ENCODE measurements around the gene ARHGEF4. TPM values are rescaled to one million over a fixed set of nuclear protein-coding genes. Genes with fewer than 3 reads are reported as not detected.

Gene ARHGEF4
- total RNA-seq, 1 donor from 2014 or later = 11.1 TPM

DNA sequence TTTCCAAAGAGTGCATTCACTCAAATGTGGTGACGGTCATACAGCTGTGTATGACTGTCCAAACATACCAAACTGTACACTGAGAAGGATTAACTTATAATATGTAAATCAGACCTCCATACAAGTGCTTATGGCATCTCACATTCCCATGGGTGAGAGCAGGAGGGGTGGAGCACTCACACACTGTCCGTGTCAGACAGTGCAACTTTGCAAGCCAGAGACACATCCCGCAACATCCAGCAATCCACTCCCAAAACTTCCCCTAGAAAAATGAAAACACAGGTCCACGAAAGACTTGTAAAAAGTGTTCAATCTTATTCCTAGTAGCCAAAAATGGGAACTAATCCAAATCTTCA, 220.2 kb downstream of the ARHGEF4 start:
- no peak for ATAC-seq
- Histone ChIP-seq H3K27me3 (no peaks in the 10 kb centered on the region), H3K4me1 (no peaks in the 10 kb centered on the region), H3K9me3 (no peaks in the 10 kb centered on the region), H3K36me3 (peaks cover 71% of the 10 kb centered on the region), H3K27ac (no peak overlapping the region), H3K4me3 (no peak overlapping the region)
- no peak for DNase-seq
- TF ChIP-seq, protein P1, sequence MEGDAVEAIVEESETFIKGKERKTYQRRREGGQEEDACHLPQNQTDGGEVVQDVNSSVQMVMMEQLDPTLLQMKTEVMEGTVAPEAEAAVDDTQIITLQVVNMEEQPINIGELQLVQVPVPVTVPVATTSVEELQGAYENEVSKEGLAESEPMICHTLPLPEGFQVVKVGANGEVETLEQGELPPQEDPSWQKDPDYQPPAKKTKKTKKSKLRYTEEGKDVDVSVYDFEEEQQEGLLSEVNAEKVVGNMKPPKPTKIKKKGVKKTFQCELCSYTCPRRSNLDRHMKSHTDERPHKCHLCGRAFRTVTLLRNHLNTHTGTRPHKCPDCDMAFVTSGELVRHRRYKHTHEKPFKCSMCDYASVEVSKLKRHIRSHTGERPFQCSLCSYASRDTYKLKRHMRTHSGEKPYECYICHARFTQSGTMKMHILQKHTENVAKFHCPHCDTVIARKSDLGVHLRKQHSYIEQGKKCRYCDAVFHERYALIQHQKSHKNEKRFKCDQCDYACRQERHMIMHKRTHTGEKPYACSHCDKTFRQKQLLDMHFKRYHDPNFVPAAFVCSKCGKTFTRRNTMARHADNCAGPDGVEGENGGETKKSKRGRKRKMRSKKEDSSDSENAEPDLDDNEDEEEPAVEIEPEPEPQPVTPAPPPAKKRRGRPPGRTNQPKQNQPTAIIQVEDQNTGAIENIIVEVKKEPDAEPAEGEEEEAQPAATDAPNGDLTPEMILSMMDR (IDR thresholded peaks at IDR 0.05) = no peak
- intact Hi-C loops (cut with DNase I) = no loop called here

DNA sequence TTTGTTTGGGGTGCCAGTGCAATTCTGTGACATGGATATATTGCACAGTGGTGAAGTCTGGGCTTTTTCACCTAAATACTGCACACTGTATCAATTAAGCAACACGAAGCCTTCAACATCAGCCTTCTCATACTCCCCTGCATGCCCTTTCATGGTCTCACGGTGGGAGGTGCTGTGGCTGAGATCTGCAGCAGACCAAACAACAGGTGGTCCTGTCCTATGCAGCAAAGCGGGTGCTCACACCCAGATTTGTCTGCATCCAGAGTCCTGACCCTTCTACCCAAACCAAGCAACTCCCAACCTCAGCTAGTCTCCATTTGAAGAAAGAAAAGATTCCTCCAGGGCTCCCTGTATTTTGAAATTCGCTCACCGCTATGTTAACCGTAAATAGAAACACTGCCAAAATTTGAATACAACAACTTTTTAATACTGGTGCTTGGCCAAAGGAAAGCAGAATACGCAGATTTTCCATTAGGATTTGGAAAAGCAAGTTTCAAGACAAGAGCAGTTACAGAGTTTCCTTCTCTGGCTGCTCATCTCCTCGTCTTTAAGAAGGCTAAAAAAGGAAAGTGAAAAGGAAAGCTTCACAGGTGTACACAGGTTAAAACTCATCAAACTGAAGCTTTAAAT, 221.6 kb downstream of the ARHGEF4 start:
- Histone ChIP-seq H3K9me3 (no peaks in the 10 kb centered on the region), H3K4me1 (no peaks in the 10 kb centered on the region), H3K36me3 (peaks cover 62% of the 10 kb centered on the region), H3K27me3 (no peaks in the 10 kb centered on the region), H3K27ac (no peak overlapping the region), H3K4me3 (no peak overlapping the region)
- intact Hi-C loops (cut with DNase I) = no loop called here
- TF ChIP-seq, protein P1 (IDR thresholded peaks at IDR 0.05) = no peak
- ATAC-seq (no peak), DNase-seq (no peak)

DNA sequence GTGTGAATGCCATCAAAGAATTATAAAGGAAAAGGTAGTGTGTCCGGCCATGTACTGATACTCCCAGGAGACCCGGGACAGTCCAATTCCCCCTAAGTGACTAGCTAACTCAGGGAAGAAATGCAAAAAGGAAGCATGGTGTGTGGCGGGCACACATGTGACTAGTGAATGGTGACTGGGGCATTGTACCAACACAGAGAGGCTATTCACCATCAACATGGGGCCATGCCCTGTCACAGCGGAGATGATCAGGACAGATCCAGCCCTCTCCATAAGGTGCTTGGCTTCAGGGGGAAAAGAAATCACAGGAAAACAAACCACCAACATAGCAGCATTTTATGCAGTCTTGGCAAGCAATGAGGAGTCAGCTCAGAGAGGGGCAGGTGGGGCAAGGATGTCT, 222.2 kb downstream of the ARHGEF4 start:
- intact Hi-C loops (cut with DNase I) = no loop called here
- H3K9me3 ChIP-seq = no peaks in the 10 kb centered on the region
- no peak for ATAC-seq
- H3K27me3 ChIP-seq = no peaks in the 10 kb centered on the region
- no peak overlapping the region for H3K4me3 ChIP-seq
- no peaks in the 10 kb centered on the region for H3K4me1 ChIP-seq
- no peak overlapping the region for H3K27ac ChIP-seq
- H3K36me3 ChIP-seq = peaks cover 56% of the 10 kb centered on the region
- DNase-seq = no peak
- TF ChIP-seq, protein P1 (IDR thresholded peaks at IDR 0.05) = no peak

DNA sequence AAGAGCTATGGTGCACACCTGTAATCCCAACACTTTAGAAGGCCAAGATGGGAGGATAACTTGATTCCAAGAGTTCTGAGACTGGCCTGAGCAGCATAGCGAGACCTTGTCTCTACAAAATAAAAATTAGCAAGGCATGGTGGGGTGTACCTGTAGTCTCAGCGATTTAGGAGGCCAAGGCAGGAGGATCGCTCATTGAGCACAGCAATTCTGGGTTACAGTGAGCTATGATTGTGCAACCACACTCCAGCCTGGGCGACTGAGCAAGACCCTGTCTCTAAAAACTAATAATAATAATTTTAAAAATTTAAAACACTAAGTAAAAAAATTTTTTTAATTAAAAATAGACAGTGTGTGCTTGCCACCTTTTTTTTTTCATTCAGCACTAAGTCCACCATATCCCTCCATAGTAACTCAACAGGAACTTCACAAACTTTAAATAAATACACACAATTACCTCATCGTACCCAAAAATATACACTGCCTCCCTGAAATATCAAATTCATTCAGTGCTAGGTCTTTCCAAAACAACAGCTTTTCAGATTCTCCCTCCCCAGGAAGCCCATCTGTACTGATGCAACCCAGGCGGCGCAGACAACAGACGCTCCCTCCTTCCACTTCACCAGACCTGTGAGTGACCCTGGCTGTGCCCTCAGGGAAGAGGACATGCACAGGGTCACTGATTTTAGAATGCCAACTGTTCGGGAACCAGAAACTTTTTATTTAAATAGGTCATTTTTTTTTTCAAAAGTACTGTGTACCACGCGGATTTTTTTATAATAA, 227.0 kb downstream of the ARHGEF4 start:
- no peak for ATAC-seq

DNA sequence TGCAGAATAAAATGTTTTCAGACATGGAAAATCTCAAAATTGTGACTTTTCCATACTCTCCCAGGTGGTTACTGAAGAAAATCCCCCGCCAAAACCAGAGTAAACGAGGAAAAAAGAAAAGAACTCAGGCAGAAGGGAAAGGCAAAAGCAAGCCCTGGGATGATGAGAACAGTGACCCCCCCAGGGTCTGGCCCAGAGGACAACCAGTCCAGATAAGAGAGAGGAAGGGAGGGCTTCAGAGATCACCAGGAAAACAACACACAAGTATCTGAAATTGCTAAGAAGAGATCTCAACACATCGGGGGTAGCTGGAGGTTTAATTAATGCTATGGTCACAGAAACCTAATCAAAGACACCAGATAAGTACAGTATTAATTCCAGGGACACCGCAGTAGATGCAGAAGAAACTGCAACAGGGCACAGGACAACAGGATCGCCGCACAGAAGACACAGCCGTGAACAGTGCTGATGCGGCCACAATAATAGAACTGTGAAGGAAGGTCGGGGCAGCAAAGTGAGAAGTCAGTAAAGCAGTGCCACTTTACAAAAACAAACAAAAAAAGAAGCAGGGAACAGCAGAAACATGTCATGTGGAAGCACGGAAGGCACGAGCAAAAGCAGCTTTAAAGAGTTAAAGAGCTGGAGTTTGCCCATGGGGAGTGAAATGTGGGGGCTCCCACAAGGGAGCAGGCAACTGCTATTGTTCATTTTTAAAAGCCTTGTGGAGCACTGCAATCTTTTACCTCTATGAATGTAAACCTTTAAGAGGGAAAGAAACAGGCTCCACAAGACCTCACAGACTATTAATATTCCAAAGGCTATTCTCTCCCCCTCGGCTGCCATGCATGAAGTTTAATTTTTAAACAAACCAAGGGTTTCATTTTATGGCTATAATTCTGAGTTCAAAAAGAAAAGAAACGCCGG, 228.1 kb downstream of the ARHGEF4 start:
- no peaks in the 10 kb centered on the region for H3K4me1 ChIP-seq
- peaks cover 38% of the 10 kb centered on the region for H3K36me3 ChIP-seq
- DNase-seq (no peak), ATAC-seq (no peak)
- H3K4me3 ChIP-seq = no peak overlapping the region
- no peak overlapping the region for H3K27ac ChIP-seq
- TF ChIP-seq, protein P1 (IDR thresholded peaks at IDR 0.05) = no peak
- H3K9me3 ChIP-seq = no peaks in the 10 kb centered on the region
- no peaks in the 10 kb centered on the region for H3K27me3 ChIP-seq
- intact Hi-C loops (cut with DNase I) = no loop called here

More for the DNA sequence above, 227.0 kb downstream of the ARHGEF4 start:
- no peak for DNase-seq
- Histone ChIP-seq H3K36me3 (peaks cover 36% of the 10 kb centered on the region), H3K27me3 (no peaks in the 10 kb centered on the region), H3K4me1 (no peaks in the 10 kb centered on the region), H3K9me3 (no peaks in the 10 kb centered on the region), H3K4me3 (no peak overlapping the region), H3K27ac (no peak overlapping the region)
- intact Hi-C loops (cut with DNase I) = no loop called here
- TF ChIP-seq, protein P1 (IDR thresholded peaks at IDR 0.05) = no peak
